MG63 (cell line): ENCODE data around the gene MMP23B. TPM values are rescaled to one million over a fixed set of nuclear protein-coding genes. Genes with fewer than 3 reads are reported as not detected.
A peak's percentile ranks its signal among the peaks of the same experiment; 100 is the strongest.

ENCODE experiments used
- DNase-seq: peaks from one replicate; pipeline ENCODE4 v3.0.0-alpha.2; 2020
- H3K27me3 ChIP-seq: fragments of 250-450 bp; sonication (Bioruptor Pico); 2 replicates; pipeline ENCODE4 v1.5.1; 2020; ENCODE audit warnings: mild to moderate bottlenecking, moderate library complexity
- H3K36me3 ChIP-seq: fragments of 250-450 bp; sonication (Bioruptor Pico); 2 replicates; pipeline ENCODE4 v1.5.1; 2020; ENCODE audit warnings: mild to moderate bottlenecking, moderate library complexity
- H3K4me3 ChIP-seq: fragments of 250-450 bp; sonication (Bioruptor Pico); 2 replicates; pipeline ENCODE4 v1.5.1; 2020; ENCODE audit warnings: mild to moderate bottlenecking, moderate library complexity
- H3K9me3 ChIP-seq: fragments of 250-450 bp; sonication (Bioruptor Pico); 2 replicates; pipeline ENCODE4 v1.5.1; 2020; ENCODE audit warnings: mild to moderate bottlenecking, moderate library complexity
- total RNA-seq: library from RNA; depleted of rRNA; stranded (reverse); fragments of >200 nt; shearing (Covaris generic); gene quantifications from 2 replicates; pipeline ENCODE4 v1.2.3, GENCODE V29; 2014; ENCODE audit warnings: low replicate concordance

MMP23B gene
- total RNA-seq, 1 experiment from 2014 or later, result 1.6 TPM

GRCh38 chr1:1600861-1601563, 31.0 kb upstream of the MMP23B start:
- no peak overlapping the region for H3K4me3 ChIP-seq
- no peaks in the 10 kb centered on the region for H3K36me3 ChIP-seq
- DNase-seq, result no peak

GRCh38 chr1:1601564-1602303, 30.2 kb upstream of the MMP23B start:
- no peaks in the 10 kb centered on the region for H3K36me3 ChIP-seq
- H3K9me3 ChIP-seq, result no peaks in the 10 kb centered on the region
- no peak for DNase-seq
- H3K27me3 ChIP-seq, result no peaks in the 10 kb centered on the region
- no peak overlapping the region for H3K4me3 ChIP-seq

More at GRCh38 chr1:1600861-1601563, 31.0 kb upstream of the MMP23B start:
- Histone ChIP-seq H3K27me3 (no peaks in the 10 kb centered on the region), H3K9me3 (no peaks in the 10 kb centered on the region)

GRCh38 chr1:1602304-1602967, 29.5 kb upstream of the MMP23B start:
- Histone ChIP-seq H3K36me3 (no peaks in the 10 kb centered on the region), H3K27me3 (no peaks in the 10 kb centered on the region), H3K4me3 (no peak overlapping the region), H3K9me3 (no peaks in the 10 kb centered on the region)
- DNase-seq, result no peak

GRCh38 chr1:1602968-1603506, 28.9 kb upstream of the MMP23B start:
- Histone ChIP-seq H3K9me3 (no peaks in the 10 kb centered on the region), H3K27me3 (no peaks in the 10 kb centered on the region), H3K36me3 (no peaks in the 10 kb centered on the region), H3K4me3 (no peak overlapping the region)
- no peak for DNase-seq

GRCh38 chr1:1603671-1604373, 28.2 kb upstream of the MMP23B start:
- no peaks in the 10 kb centered on the region for H3K36me3 ChIP-seq
- H3K9me3 ChIP-seq, result no peaks in the 10 kb centered on the region
- no peak overlapping the region for H3K4me3 ChIP-seq
- no peaks in the 10 kb centered on the region for H3K27me3 ChIP-seq
- no peak for DNase-seq

GRCh38 chr1:1604374-1605033, 27.5 kb upstream of the MMP23B start:
- Histone ChIP-seq H3K27me3 (no peaks in the 10 kb centered on the region), H3K36me3 (no peaks in the 10 kb centered on the region), H3K4me3 (no peak overlapping the region), H3K9me3 (no peaks in the 10 kb centered on the region)
- no peak for DNase-seq

GRCh38 chr1:1605034-1605591, 26.9 kb upstream of the MMP23B start:
- no peak for DNase-seq
- Histone ChIP-seq H3K9me3 (no peaks in the 10 kb centered on the region), H3K36me3 (no peaks in the 10 kb centered on the region)

GRCh38 chr1:1605724-1606123, 26.2 kb upstream of the MMP23B start:
- no peaks in the 10 kb centered on the region for H3K36me3 ChIP-seq
- H3K9me3 ChIP-seq, result no peaks in the 10 kb centered on the region
- H3K27me3 ChIP-seq, result no peaks in the 10 kb centered on the region
- DNase-seq, result no peak
- no peak overlapping the region for H3K4me3 ChIP-seq

More at GRCh38 chr1:1605034-1605591, 26.9 kb upstream of the MMP23B start:
- Histone ChIP-seq H3K4me3 (no peak overlapping the region), H3K27me3 (no peaks in the 10 kb centered on the region)

- Histone ChIP-seq H3K4me3 (no peak overlapping the region), H3K27me3 (no peaks in the 10 kb centered on the region), H3K9me3 (no peaks in the 10 kb centered on the region), H3K36me3 (no peaks in the 10 kb centered on the region)
- DNase-seq, result no peak
These were observed 25.7 kb upstream of the MMP23B start for GRCh38 chr1:1606232-1606631.

GRCh38 chr1:1609822-1610485, 22.0 kb upstream of the MMP23B start:
- Histone ChIP-seq H3K36me3 (0 out of 2 replicates have a peak, but pooled peaks cover 2% of the 10 kb centered on the region), H3K9me3 (no peaks in the 10 kb centered on the region), H3K27me3 (no peaks in the 10 kb centered on the region), H3K4me3 (no peak overlapping the region)
- no peak for DNase-seq

- Histone ChIP-seq H3K9me3 (no peaks in the 10 kb centered on the region), H3K27me3 (no peaks in the 10 kb centered on the region), H3K36me3 (peaks cover 2% of the 10 kb centered on the region; the same call in 1 of the 2 replicates), H3K4me3 (no peak overlapping the region)
- no peak for DNase-seq
These were observed 21.2 kb upstream of the MMP23B start for GRCh38 chr1:1610796-1611195.

- H3K9me3 ChIP-seq, result no peaks in the 10 kb centered on the region
These were observed 19.9 kb upstream of the MMP23B start for GRCh38 chr1:1612104-1612400.

GRCh38 chr1:1613509-1614082, 18.4 kb upstream of the MMP23B start:
- Histone ChIP-seq H3K27me3 (no peaks in the 10 kb centered on the region), H3K36me3 (peaks cover 8% of the 10 kb centered on the region), H3K9me3 (no peaks in the 10 kb centered on the region), H3K4me3 (no peak overlapping the region)
- DNase-seq, result no peak

More at GRCh38 chr1:1612104-1612400, 19.9 kb upstream of the MMP23B start:
- Histone ChIP-seq H3K36me3 (peaks cover 2% of the 10 kb centered on the region), H3K4me3 (no peak overlapping the region), H3K27me3 (no peaks in the 10 kb centered on the region)
- DNase-seq, result no peak

GRCh38 chr1:1614204-1614953, 17.6 kb upstream of the MMP23B start:
- Histone ChIP-seq H3K36me3 (peaks cover 8% of the 10 kb centered on the region), H3K9me3 (no peaks in the 10 kb centered on the region)
- no peak for DNase-seq

GRCh38 chr1:1614954-1615255, 17.1 kb upstream of the MMP23B start:
- DNase-seq, result no peak
- Histone ChIP-seq H3K36me3 (peaks cover 8% of the 10 kb centered on the region), H3K9me3 (no peaks in the 10 kb centered on the region), H3K27me3 (no peaks in the 10 kb centered on the region), H3K4me3 (peak overlapping the region; percentile 100)

More at GRCh38 chr1:1614204-1614953, 17.6 kb upstream of the MMP23B start:
- Histone ChIP-seq H3K4me3 (peak overlapping the region; percentile 100), H3K27me3 (no peaks in the 10 kb centered on the region)
